ENCODE results near the gene ZNF76.
A peak's percentile ranks its signal among the peaks of the same experiment; 100 is the strongest.

Gene ZNF76

GRCh38 chr6:35312076-35312800, 52.7 kb downstream of the ZNF76 start:
- Histone ChIP-seq H3K79me2 (ENCODE audit: low read length) (peaks cover 18% of the 10 kb centered on the region), H3K9ac (ENCODE audit: low read length) (no peak overlapping the region), H3K4me3 (ENCODE audit: low read length) (no peak overlapping the region), H3K4me1 (ENCODE audit: low read length) (peaks cover 26% of the 10 kb centered on the region), H3K27me3 (replicated peaks; ENCODE audit: insufficient read depth, low read length) (no peaks in the 10 kb centered on the region), H4K20me1 (ENCODE audit: insufficient read depth, low read length) (no peaks in the 10 kb centered on the region), H3K4me2 (ENCODE audit: low read depth, low read length) (no peak overlapping the region), H3F3A (ENCODE audit: insufficient read depth, low read length) (no peaks in the 10 kb centered on the region), H3K9me2 (replicated peaks; ENCODE audit: insufficient read depth, low read length) (no peaks in the 10 kb centered on the region), H3K9me3 (replicated peaks; ENCODE audit: insufficient read depth, low read length) (no peaks in the 10 kb centered on the region), H3K36me3 (replicated peaks; ENCODE audit: insufficient read depth, low read length) (no peaks in the 10 kb centered on the region), H3K27ac (ENCODE audit: low read length) (peak overlapping the region; percentile 7; the same call in 1 of the 2 replicates), H2AFZ (ENCODE audit: low read length) (no peak overlapping the region)
- no peak for DNase-seq
- TF ChIP-seq CTCF (IDR thresholded peaks at IDR 0.05; ENCODE audit: low read length) = no peak
- TF ChIP-seq EZH2phosphoT487 (IDR thresholded peaks at IDR 0.05; ENCODE audit: low read length) = no peak
- TF ChIP-seq EZH2 (optimal IDR thresholded peaks at IDR 0.05; ENCODE audit: low read depth, low read length) = no peak

GRCh38 chr6:35312807-35313206, 53.3 kb downstream of the ZNF76 start:
- Histone ChIP-seq H4K20me1 (ENCODE audit: insufficient read depth, low read length) (no peaks in the 10 kb centered on the region), H3K9ac (ENCODE audit: low read length) (no peak overlapping the region), H3K4me1 (ENCODE audit: low read length) (peaks cover 26% of the 10 kb centered on the region), H3F3A (ENCODE audit: insufficient read depth, low read length) (no peaks in the 10 kb centered on the region), H3K4me3 (ENCODE audit: low read length) (no peak overlapping the region), H3K27ac (ENCODE audit: low read length) (peak overlapping the region; percentile 7; the same call in 1 of the 2 replicates), H3K36me3 (replicated peaks; ENCODE audit: insufficient read depth, low read length) (no peaks in the 10 kb centered on the region), H3K4me2 (ENCODE audit: low read depth, low read length) (no peak overlapping the region), H2AFZ (ENCODE audit: low read length) (no peak overlapping the region), H3K9me3 (replicated peaks; ENCODE audit: insufficient read depth, low read length) (no peaks in the 10 kb centered on the region), H3K9me2 (replicated peaks; ENCODE audit: insufficient read depth, low read length) (no peaks in the 10 kb centered on the region), H3K27me3 (replicated peaks; ENCODE audit: insufficient read depth, low read length) (no peaks in the 10 kb centered on the region), H3K79me2 (ENCODE audit: low read length) (peaks cover 12% of the 10 kb centered on the region)
- TF ChIP-seq EZH2phosphoT487 (IDR thresholded peaks at IDR 0.05; ENCODE audit: low read length) = no peak
- TF ChIP-seq CTCF (IDR thresholded peaks at IDR 0.05; ENCODE audit: low read length) = no peak
- TF ChIP-seq EZH2 (optimal IDR thresholded peaks at IDR 0.05; ENCODE audit: low read depth, low read length) = no peak
- no peak for DNase-seq

GRCh38 chr6:35317483-35318195, 58.1 kb downstream of the ZNF76 start:
- no peaks in the 10 kb centered on the region for H3K36me3 ChIP-seq (replicated peaks; ENCODE audit: insufficient read depth, low read length)
- no peak overlapping the region for H2AFZ ChIP-seq (ENCODE audit: low read length)
- DNase-seq = no peak
- H3K79me2 ChIP-seq (ENCODE audit: low read length) = no peaks in the 10 kb centered on the region; the same call in 1 of the 2 replicates
- H3K9ac ChIP-seq (ENCODE audit: low read length) = no peak overlapping the region
- no peak overlapping the region for H3K27ac ChIP-seq (ENCODE audit: low read length)
- H3F3A ChIP-seq (ENCODE audit: insufficient read depth, low read length) = no peaks in the 10 kb centered on the region
- H3K9me3 ChIP-seq (replicated peaks; ENCODE audit: insufficient read depth, low read length) = no peaks in the 10 kb centered on the region
- H3K9me2 ChIP-seq (replicated peaks; ENCODE audit: insufficient read depth, low read length) = no peaks in the 10 kb centered on the region
- no peaks in the 10 kb centered on the region for H3K4me1 ChIP-seq (ENCODE audit: low read length)
- H3K27me3 ChIP-seq (replicated peaks; ENCODE audit: insufficient read depth, low read length) = no peaks in the 10 kb centered on the region
- H4K20me1 ChIP-seq (ENCODE audit: insufficient read depth, low read length) = no peaks in the 10 kb centered on the region
- no peak overlapping the region for H3K4me3 ChIP-seq (ENCODE audit: low read length)
- no peak overlapping the region for H3K4me2 ChIP-seq (ENCODE audit: low read depth, low read length)
- no peak for TF ChIP-seq CTCF (IDR thresholded peaks at IDR 0.05; ENCODE audit: low read length)
- TF ChIP-seq EZH2phosphoT487 (IDR thresholded peaks at IDR 0.05; ENCODE audit: low read length) = no peak
- TF ChIP-seq EZH2 (optimal IDR thresholded peaks at IDR 0.05; ENCODE audit: low read depth, low read length) = no peak

Data from MM.1S (cell line).